Measurements from ENCODE around the gene ZNF729. TPM values are rescaled to one million over a fixed set of nuclear protein-coding genes. Genes with fewer than 3 reads are reported as not detected.
"Not testable (repeated sequence)": the region's sequence is repeated elsewhere in the genome, so short reads cannot be mapped to it uniquely, and the experiment has no call there.

Gene ZNF729
- under 0.01 TPM for total RNA-seq

GRCh38 chr19:22286151-22286810 lies at the start of gene ZNF729:
Gene ZNF729 (plus strand): TSS chr19:22286441. CDS start chr19:22286526, 85 bp downstream.
- H3K4me1 ChIP-seq (ENCODE audit: insufficient read depth, low read length), result no peaks in the 10 kb centered on the region
- H3K27me3 ChIP-seq (ENCODE audit: insufficient read depth, low read length), result no peaks in the 10 kb centered on the region
- no peak within 1 kb of the TSS for H3K4me3 ChIP-seq (ENCODE audit: low read length)
- H3K9me3 ChIP-seq (ENCODE audit: low read depth, low read length), result no peaks in the 10 kb centered on the region

- Histone ChIP-seq H3K9me3 (ENCODE audit: low read depth, low read length) (no peaks in the 10 kb centered on the region), H3K4me1 (ENCODE audit: insufficient read depth, low read length) (no peaks in the 10 kb centered on the region), H3K27me3 (ENCODE audit: insufficient read depth, low read length) (no peaks in the 10 kb centered on the region), H3K4me3 (ENCODE audit: low read length) (no peak overlapping the region)
These were observed 29.4 kb upstream of the ZNF729 start for GRCh38 chr19:22256856-22257255.

- Histone ChIP-seq H3K27me3 (ENCODE audit: insufficient read depth, low read length) (no peaks in the 10 kb centered on the region), H3K4me3 (ENCODE audit: low read length) (no peak overlapping the region), H3K4me1 (ENCODE audit: insufficient read depth, low read length) (no peaks in the 10 kb centered on the region), H3K9me3 (ENCODE audit: low read depth, low read length) (no peaks in the 10 kb centered on the region)
These were observed 28.9 kb upstream of the ZNF729 start for GRCh38 chr19:22257381-22257780.

- Histone ChIP-seq H3K27me3 (ENCODE audit: insufficient read depth, low read length) (no peaks in the 10 kb centered on the region), H3K9me3 (ENCODE audit: low read depth, low read length) (no peaks in the 10 kb centered on the region), H3K4me1 (ENCODE audit: insufficient read depth, low read length) (no peaks in the 10 kb centered on the region)
These were observed 28.3 kb upstream of the ZNF729 start for GRCh38 chr19:22257916-22258315.

GRCh38 chr19:22260499-22260898 lies 25.7 kb upstream of the ZNF729 start:
- Histone ChIP-seq H3K27me3 (ENCODE audit: insufficient read depth, low read length) (no peaks in the 10 kb centered on the region), H3K4me1 (ENCODE audit: insufficient read depth, low read length) (no peaks in the 10 kb centered on the region), H3K4me3 (ENCODE audit: low read length) (no peak overlapping the region), H3K9me3 (ENCODE audit: low read depth, low read length) (no peaks in the 10 kb centered on the region)

More at GRCh38 chr19:22257916-22258315, 28.3 kb upstream of the ZNF729 start:
- H3K4me3 ChIP-seq (ENCODE audit: low read length), result no peak overlapping the region

- Histone ChIP-seq H3K9me3 (ENCODE audit: low read depth, low read length) (no peaks in the 10 kb centered on the region), H3K4me3 (ENCODE audit: low read length) (no peak overlapping the region), H3K27me3 (ENCODE audit: insufficient read depth, low read length) (no peaks in the 10 kb centered on the region), H3K4me1 (ENCODE audit: insufficient read depth, low read length) (no peaks in the 10 kb centered on the region)
These were observed 24.6 kb upstream of the ZNF729 start for GRCh38 chr19:22261596-22261995.

GRCh38 chr19:22263121-22263520 lies 23.1 kb upstream of the ZNF729 start:
- H3K4me3 ChIP-seq (ENCODE audit: low read length), result no peak overlapping the region
- H3K27me3 ChIP-seq (ENCODE audit: insufficient read depth, low read length), result no peaks in the 10 kb centered on the region
- no peaks in the 10 kb centered on the region for H3K9me3 ChIP-seq (ENCODE audit: low read depth, low read length)
- H3K4me1 ChIP-seq (ENCODE audit: insufficient read depth, low read length), result no peaks in the 10 kb centered on the region

GRCh38 chr19:22321554-22321953 lies 35.3 kb downstream of the ZNF729 start:
- not testable (repeated sequence) for H3K4me1 ChIP-seq (ENCODE audit: insufficient read depth, low read length); H3K27me3 ChIP-seq (ENCODE audit: insufficient read depth, low read length); H3K4me3 ChIP-seq (ENCODE audit: low read length)
- peaks cover 11% of the 10 kb centered on the region for H3K9me3 ChIP-seq (ENCODE audit: low read depth, low read length)

- H3K4me1 ChIP-seq (ENCODE audit: insufficient read depth, low read length), result no peaks in the 10 kb centered on the region
- H3K9me3 ChIP-seq (ENCODE audit: low read depth, low read length), result peaks cover 16% of the 10 kb centered on the region
- H3K27me3 ChIP-seq (ENCODE audit: insufficient read depth, low read length), result no peaks in the 10 kb centered on the region
- H3K4me3 ChIP-seq (ENCODE audit: low read length), result no peak overlapping the region
These were observed 40.0 kb downstream of the ZNF729 start for GRCh38 chr19:22326219-22326618.

GRCh38 chr19:22327321-22327720 lies 41.1 kb downstream of the ZNF729 start:
- Histone ChIP-seq H3K4me1 (ENCODE audit: insufficient read depth, low read length) (no peaks in the 10 kb centered on the region), H3K4me3 (ENCODE audit: low read length) (no peak overlapping the region), H3K9me3 (ENCODE audit: low read depth, low read length) (peaks cover 16% of the 10 kb centered on the region), H3K27me3 (ENCODE audit: insufficient read depth, low read length) (no peaks in the 10 kb centered on the region)

- H3K4me3 ChIP-seq (ENCODE audit: low read length), result no peak overlapping the region
- H3K27me3 ChIP-seq (ENCODE audit: insufficient read depth, low read length), result no peaks in the 10 kb centered on the region
- H3K9me3 ChIP-seq (ENCODE audit: low read depth, low read length), result peaks cover 9% of the 10 kb centered on the region
- H3K4me1 ChIP-seq (ENCODE audit: insufficient read depth, low read length), result no peaks in the 10 kb centered on the region
These were observed 45.3 kb downstream of the ZNF729 start for GRCh38 chr19:22331521-22331920.

- no peaks in the 10 kb centered on the region for H3K4me1 ChIP-seq (ENCODE audit: insufficient read depth, low read length)
- H3K27me3 ChIP-seq (ENCODE audit: insufficient read depth, low read length), result no peaks in the 10 kb centered on the region
- H3K4me3 ChIP-seq (ENCODE audit: low read length), result no peak overlapping the region
- H3K9me3 ChIP-seq (ENCODE audit: low read depth, low read length), result peaks cover 9% of the 10 kb centered on the region
These were observed 46.7 kb downstream of the ZNF729 start for GRCh38 chr19:22332924-22333323.

GRCh38 chr19:22335716-22336115 lies 49.5 kb downstream of the ZNF729 start:
- Histone ChIP-seq H3K4me3 (ENCODE audit: low read length) (no peak overlapping the region), H3K4me1 (ENCODE audit: insufficient read depth, low read length) (no peaks in the 10 kb centered on the region), H3K27me3 (ENCODE audit: insufficient read depth, low read length) (no peaks in the 10 kb centered on the region), H3K9me3 (ENCODE audit: low read depth, low read length) (peaks cover 4% of the 10 kb centered on the region)

- Histone ChIP-seq H3K4me3 (ENCODE audit: low read length) (no peak overlapping the region), H3K27me3 (ENCODE audit: insufficient read depth, low read length) (no peaks in the 10 kb centered on the region), H3K9me3 (ENCODE audit: low read depth, low read length) (no peaks in the 10 kb centered on the region), H3K4me1 (ENCODE audit: insufficient read depth, low read length) (no peaks in the 10 kb centered on the region)
These were observed 68.4 kb downstream of the ZNF729 start for GRCh38 chr19:22354665-22355064.

All from mononuclear cell (primary cell).